Astrocyte (in vitro differentiated cells and primary cell): ENCODE results near the gene KLC3.

Experiments used
- EZH2 ChIP-seq: IDR thresholded peaks from 2 replicates; pipeline ENCODE4 v1.6.1; 2012; ENCODE audit warnings: mild to moderate bottlenecking, low read length, inconsistent platforms; ENCODE audit not compliant: insufficient read depth
- TF ChIP-seq, protein P1 (sequence below): IDR thresholded peaks from 2 replicates; pipeline ENCODE4 v1.5.1; 2011; ENCODE audit warnings: low read depth, mild to moderate bottlenecking, inconsistent platforms, low read length, moderate library complexity; ENCODE audit not compliant: insufficient read depth

DNA sequence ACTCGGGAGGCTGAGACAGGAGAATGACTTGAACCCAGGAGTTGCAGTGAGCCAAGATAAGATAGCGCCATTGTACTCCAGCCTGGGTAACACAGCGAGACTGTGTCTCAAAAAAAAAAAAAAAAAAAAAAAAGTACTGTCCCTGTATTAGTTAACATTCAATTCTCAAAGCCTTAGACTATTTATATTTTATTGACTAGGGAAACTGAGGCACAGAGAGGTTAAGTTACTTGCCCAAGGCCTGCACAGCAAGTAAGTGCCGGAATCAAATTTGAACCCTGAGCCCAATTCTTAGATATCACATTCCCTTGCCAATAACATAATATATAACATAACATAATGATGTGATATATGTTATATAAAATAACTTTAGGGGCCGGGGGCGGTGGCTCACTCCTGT is 921 bp upstream of the KLC3 start:
- TF ChIP-seq, protein P1, sequence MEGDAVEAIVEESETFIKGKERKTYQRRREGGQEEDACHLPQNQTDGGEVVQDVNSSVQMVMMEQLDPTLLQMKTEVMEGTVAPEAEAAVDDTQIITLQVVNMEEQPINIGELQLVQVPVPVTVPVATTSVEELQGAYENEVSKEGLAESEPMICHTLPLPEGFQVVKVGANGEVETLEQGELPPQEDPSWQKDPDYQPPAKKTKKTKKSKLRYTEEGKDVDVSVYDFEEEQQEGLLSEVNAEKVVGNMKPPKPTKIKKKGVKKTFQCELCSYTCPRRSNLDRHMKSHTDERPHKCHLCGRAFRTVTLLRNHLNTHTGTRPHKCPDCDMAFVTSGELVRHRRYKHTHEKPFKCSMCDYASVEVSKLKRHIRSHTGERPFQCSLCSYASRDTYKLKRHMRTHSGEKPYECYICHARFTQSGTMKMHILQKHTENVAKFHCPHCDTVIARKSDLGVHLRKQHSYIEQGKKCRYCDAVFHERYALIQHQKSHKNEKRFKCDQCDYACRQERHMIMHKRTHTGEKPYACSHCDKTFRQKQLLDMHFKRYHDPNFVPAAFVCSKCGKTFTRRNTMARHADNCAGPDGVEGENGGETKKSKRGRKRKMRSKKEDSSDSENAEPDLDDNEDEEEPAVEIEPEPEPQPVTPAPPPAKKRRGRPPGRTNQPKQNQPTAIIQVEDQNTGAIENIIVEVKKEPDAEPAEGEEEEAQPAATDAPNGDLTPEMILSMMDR: no peak
- no peak for TF ChIP-seq EZH2
